Right lobe of liver (tissue), 6 donors: ENCODE results near the gene BRMS1. TPM values are rescaled to one million over a fixed set of nuclear protein-coding genes. Genes with fewer than 3 reads are reported as not detected.

ENCODE experiments used
- ATAC-seq, 4 donors: fragments of 200-7000 bp; cut with Tn5 transposase; one replicate each; pipeline ENCODE4 v1.9.1; 2020; ENCODE audit warnings: mild to moderate bottlenecking in 4 of 4, moderate library complexity in 4 of 4
- DNase-seq, 3 donors: peaks; one replicate each; pipeline ENCODE4 v3.0.0-alpha.2; 2020
- H3K27ac ChIP-seq, 3 donors: fragments of 200-600 bp; one replicate each; pipeline ENCODE4 v1.8.0; 2022
- H3K27me3 ChIP-seq, 2 donors: fragments of 200-600 bp; one replicate each; pipeline ENCODE4 v1.8.0; 2022
- H3K36me3 ChIP-seq, 4 donors: fragments of 200-600 bp; sonication (generic) in 1 of 4; one replicate each; pipeline versions ENCODE4 v1.5.1 to v1.8.0; 2017 to 2022; ENCODE audit warnings: control low read depth in 1 of 4
- H3K4me1 ChIP-seq, 4 donors: fragments of 200-600 bp; sonication (generic) in 1 of 4; one replicate each; pipeline versions ENCODE4 v1.5.1 to v1.8.0; 2017 to 2022; ENCODE audit warnings: control low read depth in 1 of 4
- H3K4me3 ChIP-seq, 3 donors: fragments of 200-600 bp; one replicate each; pipeline ENCODE4 v1.8.0; 2022
- H3K9me3 ChIP-seq, 4 donors: fragments of 200-600 bp; sonication (generic) in 1 of 4; one replicate each; pipeline versions ENCODE4 v1.5.1 to v1.8.0; 2017 to 2022; ENCODE audit warnings: control low read depth in 1 of 4
- POLR2A ChIP-seq: fragments of 450-650 bp; IDR thresholded peaks from one replicate; pipeline ENCODE4 v1.6.1; 2017; ENCODE audit warnings: antibody characterized with exemption, mild to moderate bottlenecking
- WGBS: methylation state at CpG from one replicate; pipeline ENCODE4 v1.1.6; 2018; ENCODE audit warnings: low coverage, low lambda C conversion rate; ENCODE audit not compliant: insufficient coverage; ENCODE audit errors: missing lambda C conversion rate; 5-methylcytosine and 5-hydroxymethylcytosine counted together
- intact Hi-C, 2 donors: fragments of 100-400 bp; cut with DNase I; formaldehyde crosslinking; loops; one replicate each; pipeline versions ENCODE4 v1.11.2 to v1.14.1; 2022
- total RNA-seq, 6 experiments: library from RNA; depleted of rRNA in 2 of 6; stranded (reverse); fragments of >200 nt in 2 of 6; fragmentation: NEBNext Ultra II Directional in 3 of 6; extraction: Animal tissue kit (Norgen Biotek cat#: 25700) in 3 of 6; gene quantifications; one replicate each; pipeline versions ENCODE4 v1.1.0 to v1.2.4, GENCODE V29; 2016 to 2023
- TF ChIP-seq, protein P1 (sequence below), 4 donors: fragments of 200-600 bp in 3 of 4; fragments of 450-650 bp in 1 of 4; IDR thresholded peaks; one replicate each; pipeline versions ENCODE4 v1.5.1 to v1.8.0; 2016 to 2022; ENCODE audit warnings: antibody characterized with exemption in 4 of 4, mild to moderate bottlenecking in 2 of 4
- donor health status: DM: no; HTN: yes; CAD: no.
- donor health status: DM: no; HTN: no; CAD: no.
- donor health status: DM: no; HTN: no; CAD: no.
- donor health status: DM: no; HTN: yes; CAD: no.
- donor health status: DM: no; HTN: yes; CAD: no.

BRMS1 gene
- total RNA-seq, 6 experiments from 2014 or later, result 8.2 to 31.9 (median 12.1) TPM

DNA sequence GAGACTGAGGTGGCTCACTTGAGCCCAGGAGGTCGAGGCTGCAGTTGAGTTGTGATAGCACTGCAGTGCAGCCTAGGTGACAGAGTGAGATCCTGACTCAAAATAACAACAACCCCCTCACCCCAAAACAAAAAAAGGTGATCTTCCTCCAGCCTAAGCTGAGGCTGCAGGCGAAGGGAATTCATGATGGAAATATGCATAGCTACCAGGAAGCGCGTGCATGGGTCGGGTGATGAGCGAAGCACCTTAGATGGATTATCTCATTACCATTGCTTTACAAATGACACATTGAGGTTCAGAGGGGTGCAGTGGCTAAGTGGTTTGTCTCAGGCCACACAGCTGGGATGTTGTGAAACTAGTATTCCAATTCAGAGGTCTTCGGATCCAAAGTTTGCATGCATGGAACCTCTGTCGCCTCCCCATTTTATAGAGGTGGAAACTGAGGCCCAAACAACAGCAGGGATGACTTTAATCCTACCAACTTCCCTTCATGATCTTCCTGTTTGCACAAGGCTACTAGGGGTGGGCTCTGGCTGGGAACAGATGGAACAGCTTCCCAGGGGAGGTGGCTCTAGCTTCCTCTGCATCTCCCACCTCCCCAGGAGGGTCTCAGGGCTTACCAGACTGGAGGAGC is 22.1 kb upstream of the BRMS1 start:
- no peaks in the 10 kb centered on the region for H3K4me1 ChIP-seq
- H3K9me3 ChIP-seq, result no peaks in the 10 kb centered on the region
- no peaks in the 10 kb centered on the region for H3K27me3 ChIP-seq
- WGBS, result 100% methylated on average over 3 of the region's 8 CpGs
- no peak overlapping the region for H3K4me3 ChIP-seq
- intact Hi-C loops, result no loop called here
- H3K27ac ChIP-seq, result no peak overlapping the region
- no peaks in the 10 kb centered on the region for H3K36me3 ChIP-seq
- no peak for ATAC-seq
- DNase-seq, result no peak
- no peak for TF ChIP-seq POLR2A
- TF ChIP-seq, protein P1, sequence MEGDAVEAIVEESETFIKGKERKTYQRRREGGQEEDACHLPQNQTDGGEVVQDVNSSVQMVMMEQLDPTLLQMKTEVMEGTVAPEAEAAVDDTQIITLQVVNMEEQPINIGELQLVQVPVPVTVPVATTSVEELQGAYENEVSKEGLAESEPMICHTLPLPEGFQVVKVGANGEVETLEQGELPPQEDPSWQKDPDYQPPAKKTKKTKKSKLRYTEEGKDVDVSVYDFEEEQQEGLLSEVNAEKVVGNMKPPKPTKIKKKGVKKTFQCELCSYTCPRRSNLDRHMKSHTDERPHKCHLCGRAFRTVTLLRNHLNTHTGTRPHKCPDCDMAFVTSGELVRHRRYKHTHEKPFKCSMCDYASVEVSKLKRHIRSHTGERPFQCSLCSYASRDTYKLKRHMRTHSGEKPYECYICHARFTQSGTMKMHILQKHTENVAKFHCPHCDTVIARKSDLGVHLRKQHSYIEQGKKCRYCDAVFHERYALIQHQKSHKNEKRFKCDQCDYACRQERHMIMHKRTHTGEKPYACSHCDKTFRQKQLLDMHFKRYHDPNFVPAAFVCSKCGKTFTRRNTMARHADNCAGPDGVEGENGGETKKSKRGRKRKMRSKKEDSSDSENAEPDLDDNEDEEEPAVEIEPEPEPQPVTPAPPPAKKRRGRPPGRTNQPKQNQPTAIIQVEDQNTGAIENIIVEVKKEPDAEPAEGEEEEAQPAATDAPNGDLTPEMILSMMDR (IDR thresholded peaks at IDR 0.05), result no peak

DNA sequence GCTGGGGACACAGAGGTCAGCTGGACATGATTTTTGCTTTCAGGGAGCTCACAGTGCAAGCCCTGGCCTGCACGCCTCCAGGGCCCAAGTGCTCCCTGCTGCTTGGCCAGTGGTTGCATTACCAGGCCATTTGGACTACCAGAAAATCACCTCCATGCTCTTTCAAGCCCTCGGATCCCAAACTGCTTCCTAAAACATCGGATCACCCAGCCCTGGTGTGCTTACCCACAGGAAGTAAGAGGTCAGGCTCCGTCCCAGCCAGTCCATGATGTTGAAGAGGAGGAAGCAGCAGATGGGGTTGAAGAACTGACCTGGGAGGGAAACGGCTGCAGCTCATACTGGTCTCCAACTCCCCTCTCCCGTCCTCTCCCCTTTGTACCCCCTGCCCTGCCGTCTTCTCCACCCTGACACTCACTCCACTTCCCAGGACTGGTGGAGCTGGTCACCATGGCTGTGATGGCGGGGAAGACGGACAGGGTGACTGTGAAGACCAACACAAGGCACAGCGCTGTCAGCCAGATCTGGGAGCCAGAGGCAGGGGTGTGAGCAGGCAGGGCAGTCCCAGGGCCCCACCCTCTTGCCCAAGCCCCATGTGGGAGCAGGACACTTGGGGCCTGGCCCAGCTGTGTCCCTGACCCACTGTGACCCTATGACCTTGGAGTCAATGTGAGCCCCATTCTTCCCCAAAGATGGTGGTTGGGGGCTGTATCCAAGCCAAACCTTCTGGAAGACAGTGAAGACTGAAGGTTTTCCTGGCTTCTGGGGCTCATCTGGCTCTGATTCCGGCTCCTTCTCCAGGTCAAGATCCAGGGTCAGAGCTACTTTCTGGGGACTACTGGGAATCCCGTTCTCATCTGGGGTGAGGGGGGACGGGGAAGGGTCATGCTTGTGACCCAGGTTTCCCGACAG is 21.1 kb upstream of the BRMS1 start:
- intact Hi-C loops, result no loop called here
- Histone ChIP-seq H3K9me3 (no peaks in the 10 kb centered on the region), H3K36me3 (no peaks in the 10 kb centered on the region), H3K27ac (no peak overlapping the region), H3K27me3 (no peaks in the 10 kb centered on the region), H3K4me1 (no peaks in the 10 kb centered on the region), H3K4me3 (no peak overlapping the region)
- ATAC-seq, result peak in 2 of 4 donors; percentile 4 to 7
- TF ChIP-seq POLR2A, result no peak
- no peak for DNase-seq
- 77% methylated on average over 3 of the region's 14 CpGs for WGBS

DNA sequence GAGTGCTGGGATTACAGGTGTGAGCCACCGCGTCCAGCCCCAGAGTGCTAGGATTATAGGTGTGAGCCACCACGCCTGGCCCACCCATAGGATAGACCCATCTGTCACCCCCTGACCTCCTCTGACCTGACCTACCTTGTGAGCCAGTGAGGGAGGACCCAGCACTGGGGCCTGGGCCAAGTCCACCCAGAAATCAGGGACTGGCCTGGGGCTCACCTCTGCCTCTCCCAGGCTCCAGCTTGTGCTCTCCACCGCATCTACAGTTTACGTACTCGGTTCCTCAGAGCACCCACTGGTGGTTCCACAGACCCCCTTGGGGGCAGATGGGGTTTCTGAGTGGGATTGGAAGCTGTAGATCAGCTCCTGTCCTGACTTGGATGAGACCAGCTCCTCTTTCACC is 20.3 kb upstream of the BRMS1 start:
- Histone ChIP-seq H3K27me3 (no peaks in the 10 kb centered on the region), H3K36me3 (no peaks in the 10 kb centered on the region), H3K27ac (no peak overlapping the region), H3K4me3 (no peak overlapping the region), H3K9me3 (no peaks in the 10 kb centered on the region), H3K4me1 (no peaks in the 10 kb centered on the region)
- 100% methylated on average over 4 of the region's 6 CpGs for WGBS
- intact Hi-C loops, result no loop called here
- ATAC-seq (no peak), DNase-seq (peak in 1 of 3 donors; percentile 36)
- TF ChIP-seq, protein P1 (IDR thresholded peaks at IDR 0.05), result no peak
- no peak for TF ChIP-seq POLR2A

DNA sequence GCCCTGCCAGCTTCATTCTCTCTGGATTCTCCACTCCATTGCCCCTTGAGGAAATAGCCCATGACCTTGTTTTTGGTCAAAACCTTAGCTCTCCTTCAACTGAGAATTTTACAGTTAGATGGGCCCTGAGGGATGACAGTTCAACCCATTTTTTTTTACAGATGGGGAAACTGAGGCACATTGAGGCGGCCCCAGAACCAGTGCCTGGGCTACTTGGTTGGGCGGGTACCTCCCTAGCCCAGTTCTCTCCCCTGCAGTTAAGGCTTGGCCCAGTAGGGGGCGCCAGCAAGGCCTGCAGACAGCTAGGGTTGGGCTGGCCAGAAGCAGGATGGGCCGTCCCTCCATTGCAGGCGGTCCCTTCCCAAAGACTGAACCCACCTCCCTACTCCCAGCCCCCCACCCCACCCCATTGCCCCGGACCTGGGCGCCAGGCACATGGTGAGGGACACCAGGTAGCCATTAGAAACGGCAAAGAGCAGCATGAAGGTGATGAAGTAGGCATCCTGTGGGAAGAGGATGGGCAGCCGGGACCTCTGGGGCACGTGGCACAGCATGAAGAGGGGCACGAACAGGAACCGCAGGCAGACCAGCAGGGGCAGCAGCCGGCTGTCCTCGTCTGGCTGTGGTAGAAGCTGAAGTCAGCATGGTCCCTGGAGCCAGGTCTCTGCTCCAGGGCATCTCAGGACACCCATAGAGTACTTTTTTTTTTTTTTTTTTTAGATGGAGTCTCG is 19.1 kb upstream of the BRMS1 start:
- Histone ChIP-seq H3K27me3 (no peaks in the 10 kb centered on the region), H3K36me3 (no peaks in the 10 kb centered on the region), H3K9me3 (no peaks in the 10 kb centered on the region), H3K4me3 (no peak overlapping the region), H3K27ac (no peak overlapping the region), H3K4me1 (no peaks in the 10 kb centered on the region)
- intact Hi-C loops, result no loop called here
- WGBS, result 45% methylated on average over 4 of the region's 15 CpGs
- ATAC-seq (peak in 3 of 4 donors; percentile 30 to 46 (median 34)), DNase-seq (peak in 1 of 3 donors; percentile 54)
- no peak for TF ChIP-seq POLR2A
- TF ChIP-seq, protein P1 (IDR thresholded peaks at IDR 0.05), result peak; percentile 37 to 68 (median 48)
